Parathyroid adenoma (tissue), 2 donors: ENCODE measurements around the gene APPL2.

Experiments
- H2AFZ ChIP-seq: fragments of 300-600 bp; sonication (generic); one replicate; pipeline ENCODE4 v1.7.0; 2017; ENCODE audit warnings: antibody characterized with exemption, mild to moderate bottlenecking
- H3K27ac ChIP-seq: fragments of 300-600 bp; sonication (generic); one replicate; pipeline ENCODE4 v1.7.0; 2017
- H3K27me3 ChIP-seq: fragments of 300-600 bp; sonication (generic); one replicate; pipeline ENCODE4 v1.7.0; 2017; ENCODE audit warnings: low read length; ENCODE audit not compliant: control insufficient read depth, insufficient read depth
- H3K36me3 ChIP-seq: fragments of 300-600 bp; sonication (generic); one replicate; pipeline ENCODE4 v1.7.0; 2017; ENCODE audit warnings: low read length; ENCODE audit not compliant: control insufficient read depth, insufficient read depth
- H3K4me1 ChIP-seq: fragments of 300-600 bp; sonication (generic); one replicate; pipeline ENCODE4 v1.7.0; 2017; ENCODE audit warnings: control low read depth
- H3K4me2 ChIP-seq: fragments of 300-600 bp; sonication (generic); one replicate; pipeline ENCODE4 v1.7.0; 2017; ENCODE audit warnings: low read length
- H3K4me3 ChIP-seq: fragments of 300-600 bp; sonication (generic); one replicate; pipeline ENCODE4 v1.7.0; 2017; ENCODE audit warnings: low read depth, low read length
- H3K79me2 ChIP-seq: fragments of 300-600 bp; sonication (generic); one replicate; pipeline ENCODE4 v1.7.0; 2017; ENCODE audit warnings: control low read depth
- H3K9ac ChIP-seq: fragments of 300-600 bp; sonication (generic); one replicate; pipeline ENCODE4 v1.7.0; 2017; ENCODE audit warnings: mild to moderate bottlenecking
- H3K9me3 ChIP-seq: fragments of 300-600 bp; sonication (generic); one replicate; pipeline ENCODE4 v1.7.0; 2017; ENCODE audit warnings: low read length; ENCODE audit not compliant: control insufficient read depth
- CTCF ChIP-seq: fragments of 300-600 bp; sonication (generic); IDR thresholded peaks from one replicate; pipeline ENCODE4 v1.7.0; 2017; ENCODE audit warnings: antibody characterized with exemption, mild to moderate bottlenecking
- donor health status: primary hyperparathyroidism.

APPL2 gene

DNA sequence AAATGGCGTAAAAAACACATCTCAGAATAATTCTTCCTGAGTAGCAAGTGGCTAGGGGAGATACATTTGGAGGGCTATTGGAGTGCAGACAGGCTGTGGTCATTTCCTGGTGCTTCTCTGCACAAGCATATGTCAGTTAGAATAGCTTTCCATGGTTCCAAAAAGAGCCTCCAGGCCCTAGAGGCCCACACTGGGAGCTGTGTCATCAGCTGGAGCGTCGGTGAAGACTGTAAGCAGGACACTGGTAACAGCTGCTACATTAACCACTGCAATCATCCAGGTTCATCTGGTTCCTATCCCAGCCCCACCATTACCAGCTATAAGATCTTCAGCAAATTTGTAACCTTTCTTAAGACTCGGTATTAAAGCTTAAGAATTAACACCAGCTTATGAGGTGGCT, 31.7 kb upstream of the APPL2 start:
- Histone ChIP-seq H3K79me2 (no peaks in the 10 kb centered on the region), H3K4me2 (no peak overlapping the region), H3K9ac (no peak overlapping the region), H3K27ac (no peak overlapping the region), H3K27me3 (no peaks in the 10 kb centered on the region), H3K4me1 (no peaks in the 10 kb centered on the region), H3K36me3 (no peaks in the 10 kb centered on the region), H3K4me3 (no peak overlapping the region), H3K9me3 (no peaks in the 10 kb centered on the region), H2AFZ (no peak overlapping the region)
- TF ChIP-seq CTCF, result no peak

DNA sequence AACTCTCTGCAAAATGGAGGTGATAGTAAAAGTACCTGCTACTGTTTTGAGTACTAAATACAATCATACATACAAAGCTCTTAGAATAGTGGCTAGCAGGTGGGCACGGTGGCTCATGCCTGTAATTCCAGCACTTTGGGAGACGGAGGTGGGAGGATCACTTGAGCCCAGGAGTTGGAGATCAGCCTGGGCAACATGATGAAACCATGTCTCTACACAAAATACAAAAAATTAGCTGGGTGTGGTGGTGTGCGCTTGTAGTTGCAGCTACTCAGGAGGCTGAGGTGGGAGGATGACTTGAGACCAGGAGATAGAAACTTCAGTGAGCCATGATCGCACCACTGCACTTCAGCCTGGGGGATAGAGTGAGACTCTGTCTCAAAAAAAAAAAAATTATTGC, 28.8 kb upstream of the APPL2 start:
- no peaks in the 10 kb centered on the region for H3K27me3 ChIP-seq
- H3K4me2 ChIP-seq, result no peak overlapping the region
- no peak overlapping the region for H3K9ac ChIP-seq
- no peak overlapping the region for H2AFZ ChIP-seq
- TF ChIP-seq CTCF, result no peak
- no peak overlapping the region for H3K27ac ChIP-seq
- H3K4me3 ChIP-seq, result no peak overlapping the region
- H3K9me3 ChIP-seq, result no peaks in the 10 kb centered on the region
- no peaks in the 10 kb centered on the region for H3K36me3 ChIP-seq
- H3K4me1 ChIP-seq, result no peaks in the 10 kb centered on the region
- H3K79me2 ChIP-seq, result no peaks in the 10 kb centered on the region

- no peak for TF ChIP-seq CTCF
- no peak overlapping the region for H3K4me3 ChIP-seq
- H3K79me2 ChIP-seq, result no peaks in the 10 kb centered on the region
- H3K27me3 ChIP-seq, result no peaks in the 10 kb centered on the region
- no peaks in the 10 kb centered on the region for H3K9me3 ChIP-seq
- H3K27ac ChIP-seq, result no peak overlapping the region
- no peaks in the 10 kb centered on the region for H3K36me3 ChIP-seq
- H3K4me1 ChIP-seq, result no peaks in the 10 kb centered on the region
- H2AFZ ChIP-seq, result no peak overlapping the region
- H3K9ac ChIP-seq, result no peak overlapping the region
- H3K4me2 ChIP-seq, result no peak overlapping the region
Observed at GRCh38 chr12:105262461-105263184, 26.6 kb upstream of the APPL2 start.

GRCh38 chr12:105261010-105261409, 25.0 kb upstream of the APPL2 start:
- no peaks in the 10 kb centered on the region for H3K79me2 ChIP-seq
- no peaks in the 10 kb centered on the region for H3K36me3 ChIP-seq
- no peak overlapping the region for H3K9ac ChIP-seq
- no peaks in the 10 kb centered on the region for H3K9me3 ChIP-seq
- no peak overlapping the region for H3K27ac ChIP-seq
- H3K4me2 ChIP-seq, result no peak overlapping the region
- no peak for TF ChIP-seq CTCF
- no peaks in the 10 kb centered on the region for H3K4me1 ChIP-seq
- no peaks in the 10 kb centered on the region for H3K27me3 ChIP-seq
- H2AFZ ChIP-seq, result no peak overlapping the region
- H3K4me3 ChIP-seq, result no peak overlapping the region

DNA sequence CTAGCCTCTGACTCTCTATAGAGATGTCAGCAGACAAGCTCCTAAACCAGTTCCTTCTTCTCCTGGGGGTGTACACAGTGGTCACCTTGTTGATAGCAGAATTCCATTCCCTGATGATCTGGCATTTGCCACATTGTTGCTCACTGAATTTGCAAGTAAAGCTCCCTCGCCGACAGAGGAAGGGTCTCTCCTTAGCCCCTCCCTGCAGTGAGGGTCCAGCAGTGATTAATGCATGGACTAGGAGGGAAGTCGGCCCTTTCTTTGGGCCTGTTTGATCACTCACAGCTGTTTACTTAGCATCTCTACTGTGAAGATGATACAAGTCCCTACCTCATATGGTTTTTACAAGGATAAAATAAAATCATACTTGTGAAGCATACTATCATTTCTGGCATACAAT, 23.3 kb upstream of the APPL2 start:
- Histone ChIP-seq H3K9me3 (no peaks in the 10 kb centered on the region), H3K9ac (no peak overlapping the region), H3K79me2 (no peaks in the 10 kb centered on the region), H3K4me1 (no peaks in the 10 kb centered on the region), H3K4me2 (no peak overlapping the region), H3K27ac (no peak overlapping the region), H2AFZ (no peak overlapping the region), H3K4me3 (no peak overlapping the region), H3K36me3 (no peaks in the 10 kb centered on the region), H3K27me3 (no peaks in the 10 kb centered on the region)
- no peak for TF ChIP-seq CTCF
